ENCODE measurements around the gene LYPD1. TPM values are rescaled to one million over a fixed set of nuclear protein-coding genes. Genes with fewer than 3 reads are reported as not detected.

Gene LYPD1, protein sequence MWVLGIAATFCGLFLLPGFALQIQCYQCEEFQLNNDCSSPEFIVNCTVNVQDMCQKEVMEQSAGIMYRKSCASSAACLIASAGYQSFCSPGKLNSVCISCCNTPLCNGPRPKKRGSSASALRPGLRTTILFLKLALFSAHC
- total RNA-seq: not detected

DNA sequence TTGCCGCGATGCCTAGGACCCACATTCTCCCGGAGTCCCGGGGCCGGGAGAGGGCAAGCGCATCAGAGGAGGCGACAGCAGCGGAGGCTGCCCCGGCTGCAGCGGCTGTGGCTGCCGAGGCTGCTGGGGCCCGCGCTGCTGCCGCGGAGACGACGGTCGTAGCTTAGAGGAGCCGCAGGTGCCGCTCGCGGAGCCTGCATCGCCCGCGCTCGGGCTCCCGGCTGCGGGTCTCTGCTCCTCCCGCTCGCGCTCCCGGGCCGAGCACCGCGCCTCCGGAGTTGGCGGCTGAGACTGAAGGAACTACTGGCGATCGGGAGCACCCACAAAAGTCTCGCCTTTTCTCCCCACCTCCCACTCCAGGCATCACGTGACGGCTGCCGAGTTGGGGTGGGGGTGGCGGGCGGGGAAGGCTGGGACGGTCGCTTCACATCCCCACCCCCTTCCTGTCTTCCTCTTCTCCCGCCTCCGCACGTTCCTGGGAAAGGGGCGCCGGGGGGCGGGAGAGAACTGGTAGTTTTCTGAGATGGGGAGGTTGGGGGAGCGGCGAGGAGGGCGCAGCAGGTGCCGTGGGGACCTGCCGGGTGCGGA is at the start of gene LYPD1:
TSS of gene LYPD1 (minus strand) at position 298 of the 588 bp plus-strand sequence. CDS start at position 25, 273 bp downstream.
- no peak for DNase-seq (ENCODE audit: low spot score in 2 of 2)
- peak within 1 kb of the TSS; percentile 42 to 46 for H3K4me3 ChIP-seq
- peaks cover 6% of the 10 kb centered on the region for H3K27me3 ChIP-seq

DNA sequence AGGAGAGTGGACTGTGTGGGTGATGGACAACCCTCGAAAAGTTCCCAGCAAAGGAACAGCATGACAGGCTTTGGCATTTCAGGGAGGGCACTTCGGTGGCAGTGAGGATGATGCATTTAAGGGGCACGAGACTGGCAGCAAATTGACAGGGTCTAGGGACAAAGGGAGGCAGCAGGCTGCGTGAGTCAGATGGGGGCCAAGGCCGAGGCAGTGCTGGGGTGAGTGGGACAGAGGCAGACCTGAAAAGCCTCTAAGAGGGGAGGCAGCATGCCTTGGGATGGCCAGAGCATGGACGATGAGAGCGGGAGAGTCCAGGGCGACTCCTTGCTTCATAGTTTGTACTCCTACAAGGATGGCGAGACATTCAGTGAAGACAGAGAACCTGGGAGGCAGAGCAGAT is 49.5 kb upstream of the LYPD1 start:
- intact Hi-C loops (cut with DNase I): no loop called here
- TF ChIP-seq, protein P1, sequence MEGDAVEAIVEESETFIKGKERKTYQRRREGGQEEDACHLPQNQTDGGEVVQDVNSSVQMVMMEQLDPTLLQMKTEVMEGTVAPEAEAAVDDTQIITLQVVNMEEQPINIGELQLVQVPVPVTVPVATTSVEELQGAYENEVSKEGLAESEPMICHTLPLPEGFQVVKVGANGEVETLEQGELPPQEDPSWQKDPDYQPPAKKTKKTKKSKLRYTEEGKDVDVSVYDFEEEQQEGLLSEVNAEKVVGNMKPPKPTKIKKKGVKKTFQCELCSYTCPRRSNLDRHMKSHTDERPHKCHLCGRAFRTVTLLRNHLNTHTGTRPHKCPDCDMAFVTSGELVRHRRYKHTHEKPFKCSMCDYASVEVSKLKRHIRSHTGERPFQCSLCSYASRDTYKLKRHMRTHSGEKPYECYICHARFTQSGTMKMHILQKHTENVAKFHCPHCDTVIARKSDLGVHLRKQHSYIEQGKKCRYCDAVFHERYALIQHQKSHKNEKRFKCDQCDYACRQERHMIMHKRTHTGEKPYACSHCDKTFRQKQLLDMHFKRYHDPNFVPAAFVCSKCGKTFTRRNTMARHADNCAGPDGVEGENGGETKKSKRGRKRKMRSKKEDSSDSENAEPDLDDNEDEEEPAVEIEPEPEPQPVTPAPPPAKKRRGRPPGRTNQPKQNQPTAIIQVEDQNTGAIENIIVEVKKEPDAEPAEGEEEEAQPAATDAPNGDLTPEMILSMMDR (IDR thresholded peaks at IDR 0.05): no peak
- Histone ChIP-seq H3K27me3 (no peaks in the 10 kb centered on the region), H3K4me3 (no peak overlapping the region), H3K9me3 (no peaks in the 10 kb centered on the region), H3K27ac (no peak overlapping the region), H3K36me3 (no peaks in the 10 kb centered on the region), H3K4me1 (no peaks in the 10 kb centered on the region)
- no peak for DNase-seq (ENCODE audit: low spot score in 2 of 2)

More for the DNA sequence above, at the start of gene LYPD1:
- Histone ChIP-seq H3K36me3 (no peaks in the 10 kb centered on the region), H3K9me3 (no peaks in the 10 kb centered on the region), H3K4me1 (peaks cover 6 to 8% of the 10 kb centered on the region in 2 donors), H3K27ac (no peak within 1 kb of the TSS)
- TF ChIP-seq, protein P1 (IDR thresholded peaks at IDR 0.05): no peak
- intact Hi-C loops (cut with DNase I): no loop called here

DNA sequence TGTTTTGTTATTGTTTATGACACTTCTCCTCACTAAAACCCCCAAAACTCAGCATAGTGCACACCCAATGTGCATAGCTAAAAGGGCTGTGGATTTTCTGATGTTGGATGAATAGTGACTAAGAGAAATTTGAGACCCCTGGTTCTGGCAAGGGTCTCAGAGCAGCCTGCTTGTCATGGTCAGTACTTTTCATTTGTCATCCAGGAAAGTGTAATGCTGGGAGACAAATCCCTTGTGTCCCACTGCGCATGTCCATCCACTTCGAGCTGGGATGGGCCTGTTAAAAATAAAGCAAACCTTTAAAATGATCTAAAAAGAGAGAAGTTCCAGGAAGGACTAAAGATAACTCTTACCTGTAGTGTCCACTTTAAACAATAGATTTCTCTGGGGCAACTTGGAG is 46.9 kb upstream of the LYPD1 start:
- no peaks in the 10 kb centered on the region for H3K4me1 ChIP-seq
- TF ChIP-seq, protein P1 (IDR thresholded peaks at IDR 0.05): no peak
- H3K4me3 ChIP-seq: no peak overlapping the region
- H3K27ac ChIP-seq: no peak overlapping the region
- H3K9me3 ChIP-seq: no peaks in the 10 kb centered on the region
- no peaks in the 10 kb centered on the region for H3K27me3 ChIP-seq
- no peaks in the 10 kb centered on the region for H3K36me3 ChIP-seq
- DNase-seq (ENCODE audit: low spot score in 2 of 2): no peak
- intact Hi-C loops (cut with DNase I): no loop called here

DNA sequence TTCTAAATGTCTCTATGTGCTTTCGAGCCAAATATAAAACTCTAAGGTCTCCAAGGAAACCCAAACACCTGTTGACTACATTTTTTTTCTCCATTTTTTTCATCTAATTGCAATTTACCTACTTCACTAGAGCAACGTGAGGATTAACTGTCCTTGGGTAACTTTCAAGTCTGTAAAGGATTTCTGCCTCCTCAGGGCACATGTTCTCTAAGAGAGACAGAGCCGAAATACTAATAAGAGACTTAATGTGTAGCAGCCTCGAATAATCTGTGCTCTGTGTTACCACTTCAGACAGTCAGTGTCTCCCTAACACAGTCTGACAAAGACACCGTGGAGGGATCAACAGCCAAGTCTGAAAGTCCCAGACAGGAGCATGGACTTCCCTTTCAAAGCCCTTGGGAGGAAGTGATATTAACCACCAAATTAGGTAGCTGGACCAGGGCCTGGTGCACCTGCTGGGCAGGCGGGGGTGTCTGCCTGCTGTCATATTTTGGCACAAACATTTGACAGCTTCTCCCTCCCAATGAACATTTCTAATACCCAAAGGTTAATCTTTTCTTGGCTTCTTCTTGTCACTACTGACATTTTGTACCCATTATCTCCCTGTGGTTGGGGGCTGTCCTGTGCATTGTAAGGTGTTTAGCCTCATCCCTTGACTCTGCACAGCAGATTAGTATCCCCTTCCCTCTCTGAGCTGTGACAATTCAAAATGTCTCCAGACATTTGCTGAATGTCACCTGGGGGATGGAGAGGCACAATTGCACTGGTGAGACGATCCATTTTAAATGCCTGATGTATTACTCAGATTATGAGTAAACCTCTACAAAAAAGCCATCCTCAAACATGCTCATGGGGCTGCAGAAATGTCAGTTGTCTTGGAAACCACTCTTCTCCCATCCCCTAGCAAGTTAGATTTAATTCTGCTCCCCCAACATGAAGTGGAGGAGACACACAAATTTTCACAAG is 45.7 kb upstream of the LYPD1 start:
- no peak overlapping the region for H3K4me3 ChIP-seq
- H3K36me3 ChIP-seq: no peaks in the 10 kb centered on the region
- no peaks in the 10 kb centered on the region for H3K9me3 ChIP-seq
- TF ChIP-seq, protein P1 (IDR thresholded peaks at IDR 0.05): no peak
- intact Hi-C loops (cut with DNase I): no loop called here
- no peaks in the 10 kb centered on the region for H3K27me3 ChIP-seq
- no peaks in the 10 kb centered on the region for H3K4me1 ChIP-seq
- no peak for DNase-seq (ENCODE audit: low spot score in 2 of 2)
- no peak overlapping the region for H3K27ac ChIP-seq

DNA sequence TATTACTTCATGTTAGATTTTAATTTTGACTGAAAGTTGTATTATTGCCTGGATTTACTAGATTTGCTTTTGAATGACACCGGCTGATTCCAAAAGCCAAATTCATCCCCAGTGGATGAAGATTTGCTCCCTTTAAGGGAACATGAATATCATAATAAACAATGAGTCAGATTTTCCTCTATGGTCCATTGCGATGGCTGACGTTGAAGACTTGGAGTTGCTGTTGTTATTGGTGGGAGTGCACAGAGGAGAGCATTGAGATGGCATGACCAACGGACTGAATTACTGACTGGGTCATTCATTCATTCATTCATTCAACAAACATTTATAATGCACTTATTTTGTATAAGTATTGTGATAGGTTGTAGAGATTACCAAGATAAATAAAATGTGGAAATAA is 33.4 kb upstream of the LYPD1 start:
- Histone ChIP-seq H3K4me1 (no peaks in the 10 kb centered on the region), H3K9me3 (no peaks in the 10 kb centered on the region), H3K27me3 (no peaks in the 10 kb centered on the region), H3K27ac (no peak overlapping the region), H3K4me3 (no peak overlapping the region), H3K36me3 (no peaks in the 10 kb centered on the region)
- intact Hi-C loops (cut with DNase I): no loop called here
- TF ChIP-seq, protein P1 (IDR thresholded peaks at IDR 0.05): no peak
- DNase-seq (ENCODE audit: low spot score in 2 of 2): no peak

Data from ascending aorta (tissue), 2 donors.